ENCODE data around the gene AARS2.

The AARS2 gene

DNA sequence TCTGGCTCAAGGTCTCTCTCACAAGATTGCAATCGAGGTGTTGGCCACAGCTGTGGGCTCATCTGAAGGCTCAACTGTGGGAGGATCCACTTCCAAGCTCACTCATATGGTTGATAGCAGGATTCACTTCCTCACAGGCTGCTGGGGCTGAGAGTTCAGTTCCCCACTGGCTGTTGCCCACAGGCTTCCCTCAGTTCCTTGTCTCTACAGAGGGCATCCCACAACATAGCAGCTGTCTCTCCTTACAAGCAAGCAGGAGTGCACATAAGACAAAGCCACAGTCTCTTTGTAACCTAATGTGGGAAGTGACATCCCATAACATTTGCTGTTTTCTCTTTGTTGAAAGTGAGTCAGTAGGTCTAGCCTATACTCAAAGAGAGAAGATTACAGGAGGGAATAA lies 43.3 kb upstream of the AARS2 start:
- TF ChIP-seq, protein P1, sequence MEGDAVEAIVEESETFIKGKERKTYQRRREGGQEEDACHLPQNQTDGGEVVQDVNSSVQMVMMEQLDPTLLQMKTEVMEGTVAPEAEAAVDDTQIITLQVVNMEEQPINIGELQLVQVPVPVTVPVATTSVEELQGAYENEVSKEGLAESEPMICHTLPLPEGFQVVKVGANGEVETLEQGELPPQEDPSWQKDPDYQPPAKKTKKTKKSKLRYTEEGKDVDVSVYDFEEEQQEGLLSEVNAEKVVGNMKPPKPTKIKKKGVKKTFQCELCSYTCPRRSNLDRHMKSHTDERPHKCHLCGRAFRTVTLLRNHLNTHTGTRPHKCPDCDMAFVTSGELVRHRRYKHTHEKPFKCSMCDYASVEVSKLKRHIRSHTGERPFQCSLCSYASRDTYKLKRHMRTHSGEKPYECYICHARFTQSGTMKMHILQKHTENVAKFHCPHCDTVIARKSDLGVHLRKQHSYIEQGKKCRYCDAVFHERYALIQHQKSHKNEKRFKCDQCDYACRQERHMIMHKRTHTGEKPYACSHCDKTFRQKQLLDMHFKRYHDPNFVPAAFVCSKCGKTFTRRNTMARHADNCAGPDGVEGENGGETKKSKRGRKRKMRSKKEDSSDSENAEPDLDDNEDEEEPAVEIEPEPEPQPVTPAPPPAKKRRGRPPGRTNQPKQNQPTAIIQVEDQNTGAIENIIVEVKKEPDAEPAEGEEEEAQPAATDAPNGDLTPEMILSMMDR (IDR thresholded peaks at IDR 0.05; ENCODE audit: low read length) = no peak
- no peak for TF ChIP-seq EZH2 (IDR thresholded peaks at IDR 0.05; ENCODE audit: borderline replicate concordance, low read length)
- Histone ChIP-seq H3K79me2 (ENCODE audit: insufficient read depth, low read length) (no peaks in the 10 kb centered on the region), H3K9me3 (ENCODE audit: low read length) (no peaks in the 10 kb centered on the region), H3F3A (ENCODE audit: insufficient read depth, low read length) (no peaks in the 10 kb centered on the region), H3K9me2 (ENCODE audit: low read depth, low read length) (no peaks in the 10 kb centered on the region), H3K4me1 (ENCODE audit: insufficient read depth, low read length, severe bottlenecking) (no peaks in the 10 kb centered on the region), H3K27me3 (ENCODE audit: insufficient read depth, low read length) (no peaks in the 10 kb centered on the region), H3K4me3 (ENCODE audit: low read depth, low read length, poor library complexity, severe bottlenecking) (no peak overlapping the region), H3K4me2 (ENCODE audit: low read length) (no peak overlapping the region), H3K27ac (ENCODE audit: low read depth, low read length, poor library complexity, severe bottlenecking) (no peak overlapping the region), H2AFZ (ENCODE audit: low read length) (no peak overlapping the region), H3K36me3 (ENCODE audit: insufficient read depth, low read length) (no peaks in the 10 kb centered on the region), H3K9ac (ENCODE audit: low read length) (no peak overlapping the region), H4K20me1 (ENCODE audit: insufficient read depth, low read length) (no peaks in the 10 kb centered on the region)

DNA sequence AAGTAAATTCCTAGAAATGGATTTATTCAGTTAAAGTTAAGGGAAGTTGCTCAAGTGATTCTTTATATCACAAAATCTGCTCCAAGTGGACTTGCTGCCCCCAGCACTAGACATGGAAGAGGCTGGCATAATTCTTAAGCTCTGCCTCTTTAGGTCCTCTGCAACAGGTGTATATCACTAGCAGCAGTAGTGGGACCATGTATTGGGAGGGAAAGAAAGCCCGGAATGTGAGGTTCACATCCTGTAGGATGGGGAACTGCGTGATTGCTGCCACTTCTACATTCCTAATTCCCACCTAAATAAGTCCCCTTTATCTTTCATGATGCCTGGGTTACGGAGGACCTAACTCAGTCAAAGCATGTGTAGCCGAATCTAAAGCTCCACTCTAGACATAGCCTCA lies 42.5 kb upstream of the AARS2 start:
- no peak overlapping the region for H2AFZ ChIP-seq (ENCODE audit: low read length)
- H3K9ac ChIP-seq (ENCODE audit: low read length) = no peak overlapping the region
- no peaks in the 10 kb centered on the region for H4K20me1 ChIP-seq (ENCODE audit: insufficient read depth, low read length)
- H3K9me2 ChIP-seq (ENCODE audit: low read depth, low read length) = no peaks in the 10 kb centered on the region
- TF ChIP-seq, protein P1 (IDR thresholded peaks at IDR 0.05; ENCODE audit: low read length) = no peak
- TF ChIP-seq EZH2 (IDR thresholded peaks at IDR 0.05; ENCODE audit: borderline replicate concordance, low read length) = no peak
- no peak overlapping the region for H3K27ac ChIP-seq (ENCODE audit: low read depth, low read length, poor library complexity, severe bottlenecking)
- H3K4me2 ChIP-seq (ENCODE audit: low read length) = no peak overlapping the region
- H3K79me2 ChIP-seq (ENCODE audit: insufficient read depth, low read length) = no peaks in the 10 kb centered on the region
- no peaks in the 10 kb centered on the region for H3K27me3 ChIP-seq (ENCODE audit: insufficient read depth, low read length)
- H3K4me3 ChIP-seq (ENCODE audit: low read depth, low read length, poor library complexity, severe bottlenecking) = no peak overlapping the region
- H3K36me3 ChIP-seq (ENCODE audit: insufficient read depth, low read length) = no peaks in the 10 kb centered on the region
- no peaks in the 10 kb centered on the region for H3F3A ChIP-seq (ENCODE audit: insufficient read depth, low read length)
- no peaks in the 10 kb centered on the region for H3K9me3 ChIP-seq (ENCODE audit: low read length)
- no peaks in the 10 kb centered on the region for H3K4me1 ChIP-seq (ENCODE audit: insufficient read depth, low read length, severe bottlenecking)

GRCh38 chr6:44353336-44353735 lies 40.2 kb upstream of the AARS2 start:
- Histone ChIP-seq H3K36me3 (ENCODE audit: insufficient read depth, low read length) (no peaks in the 10 kb centered on the region), H3K9me2 (ENCODE audit: low read depth, low read length) (no peaks in the 10 kb centered on the region), H3F3A (ENCODE audit: insufficient read depth, low read length) (no peaks in the 10 kb centered on the region), H3K4me3 (ENCODE audit: low read depth, low read length, poor library complexity, severe bottlenecking) (no peak overlapping the region), H3K27me3 (ENCODE audit: insufficient read depth, low read length) (no peaks in the 10 kb centered on the region), H3K4me2 (ENCODE audit: low read length) (no peak overlapping the region), H3K9ac (ENCODE audit: low read length) (no peak overlapping the region), H3K27ac (ENCODE audit: low read depth, low read length, poor library complexity, severe bottlenecking) (no peak overlapping the region), H2AFZ (ENCODE audit: low read length) (no peak overlapping the region), H3K79me2 (ENCODE audit: insufficient read depth, low read length) (no peaks in the 10 kb centered on the region), H3K4me1 (ENCODE audit: insufficient read depth, low read length, severe bottlenecking) (no peaks in the 10 kb centered on the region), H4K20me1 (ENCODE audit: insufficient read depth, low read length) (no peaks in the 10 kb centered on the region), H3K9me3 (ENCODE audit: low read length) (no peaks in the 10 kb centered on the region)
- no peak for TF ChIP-seq EZH2 (IDR thresholded peaks at IDR 0.05; ENCODE audit: borderline replicate concordance, low read length)
- TF ChIP-seq, protein P1 (IDR thresholded peaks at IDR 0.05; ENCODE audit: low read length) = no peak

Data from OCI-LY1 (cell line).